ENCODE data around the gene POU6F1.
A peak's percentile ranks its signal among the peaks of the same experiment; 100 is the strongest.
"Not testable (repeated sequence)": the region's sequence is repeated elsewhere in the genome, so short reads cannot be mapped to it uniquely, and the experiment has no call there.

The POU6F1 gene

DNA sequence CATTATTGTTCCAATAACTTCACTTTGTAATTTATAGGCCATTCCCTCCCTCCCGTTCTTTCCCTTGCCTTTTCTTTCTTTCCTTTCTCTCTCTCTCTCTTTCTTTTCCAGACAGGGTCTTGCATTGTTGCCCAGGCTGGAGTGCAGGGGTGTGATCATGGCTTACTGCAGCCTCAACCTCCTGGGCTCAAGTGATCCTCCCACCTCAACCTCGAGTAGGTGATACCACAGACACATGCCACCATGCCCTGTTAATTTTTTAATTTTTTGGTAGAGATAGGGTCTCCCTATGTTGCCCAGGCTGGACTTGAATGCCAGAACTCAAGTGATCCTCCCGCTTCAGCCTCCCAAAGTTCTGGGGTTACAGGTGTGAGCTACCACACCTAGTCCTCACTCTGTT lies 6.8 kb upstream of the POU6F1 start:
- Histone ChIP-seq H3K9me3 (ENCODE audit: control insufficient read depth, low read length) (no peaks in the 10 kb centered on the region), H3K36me3 (ENCODE audit: control insufficient read depth, insufficient read depth, low read length) (no peaks in the 10 kb centered on the region), H2AFZ (no peak overlapping the region), H3K4me3 (ENCODE audit: low read depth, low read length) (no peak overlapping the region), H3K27me3 (ENCODE audit: control insufficient read depth, insufficient read depth, low read length) (no peaks in the 10 kb centered on the region), H3K9ac (no peak overlapping the region), H3K4me2 (ENCODE audit: low read length) (no peak overlapping the region), H3K4me1 (no peaks in the 10 kb centered on the region), H3K79me2 (peaks cover 3% of the 10 kb centered on the region), H3K27ac (no peak overlapping the region)
- TF ChIP-seq, protein P1, sequence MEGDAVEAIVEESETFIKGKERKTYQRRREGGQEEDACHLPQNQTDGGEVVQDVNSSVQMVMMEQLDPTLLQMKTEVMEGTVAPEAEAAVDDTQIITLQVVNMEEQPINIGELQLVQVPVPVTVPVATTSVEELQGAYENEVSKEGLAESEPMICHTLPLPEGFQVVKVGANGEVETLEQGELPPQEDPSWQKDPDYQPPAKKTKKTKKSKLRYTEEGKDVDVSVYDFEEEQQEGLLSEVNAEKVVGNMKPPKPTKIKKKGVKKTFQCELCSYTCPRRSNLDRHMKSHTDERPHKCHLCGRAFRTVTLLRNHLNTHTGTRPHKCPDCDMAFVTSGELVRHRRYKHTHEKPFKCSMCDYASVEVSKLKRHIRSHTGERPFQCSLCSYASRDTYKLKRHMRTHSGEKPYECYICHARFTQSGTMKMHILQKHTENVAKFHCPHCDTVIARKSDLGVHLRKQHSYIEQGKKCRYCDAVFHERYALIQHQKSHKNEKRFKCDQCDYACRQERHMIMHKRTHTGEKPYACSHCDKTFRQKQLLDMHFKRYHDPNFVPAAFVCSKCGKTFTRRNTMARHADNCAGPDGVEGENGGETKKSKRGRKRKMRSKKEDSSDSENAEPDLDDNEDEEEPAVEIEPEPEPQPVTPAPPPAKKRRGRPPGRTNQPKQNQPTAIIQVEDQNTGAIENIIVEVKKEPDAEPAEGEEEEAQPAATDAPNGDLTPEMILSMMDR (IDR thresholded peaks at IDR 0.05), result no peak

DNA sequence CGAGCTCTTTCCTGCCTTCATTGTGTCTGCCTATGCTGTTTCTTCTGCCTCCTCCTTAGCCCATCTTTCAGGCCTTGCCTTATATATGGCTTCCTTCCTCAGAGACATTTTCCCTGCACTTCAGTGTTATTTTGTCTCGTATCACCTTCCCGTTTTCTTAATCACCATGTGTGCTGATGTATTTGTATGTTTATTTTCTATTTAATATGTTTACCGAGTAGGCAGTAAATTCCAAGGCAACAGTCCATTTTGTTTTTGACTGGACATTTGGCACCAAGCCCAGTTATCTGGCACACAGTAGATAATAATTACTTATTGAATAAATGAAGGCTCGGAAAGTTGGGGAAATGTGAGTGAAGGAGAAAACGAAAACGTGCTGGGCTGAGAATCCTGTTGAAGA lies 4.6 kb upstream of the POU6F1 start:
- Histone ChIP-seq H3K4me2 (ENCODE audit: low read length) (no peak overlapping the region), H3K4me1 (peaks cover 4% of the 10 kb centered on the region), H3K27me3 (ENCODE audit: control insufficient read depth, insufficient read depth, low read length) (no peaks in the 10 kb centered on the region), H3K9me3 (ENCODE audit: control insufficient read depth, low read length) (no peaks in the 10 kb centered on the region), H3K79me2 (peaks cover 6% of the 10 kb centered on the region), H2AFZ (no peak overlapping the region), H3K9ac (no peak overlapping the region), H3K36me3 (ENCODE audit: control insufficient read depth, insufficient read depth, low read length) (no peaks in the 10 kb centered on the region), H3K4me3 (ENCODE audit: low read depth, low read length) (no peak overlapping the region), H3K27ac (no peak overlapping the region)
- TF ChIP-seq, protein P1 (IDR thresholded peaks at IDR 0.05), result no peak

GRCh38 chr12:51219857-51220256 lies 2.0 kb upstream of the POU6F1 start:
- not testable (repeated sequence) for H2AFZ ChIP-seq; H3K9me3 ChIP-seq (ENCODE audit: control insufficient read depth, low read length); H3K36me3 ChIP-seq (ENCODE audit: control insufficient read depth, insufficient read depth, low read length); H3K4me3 ChIP-seq (ENCODE audit: low read depth, low read length); H3K4me1 ChIP-seq; H3K27ac ChIP-seq; H3K79me2 ChIP-seq; H3K4me2 ChIP-seq (ENCODE audit: low read length); H3K27me3 ChIP-seq (ENCODE audit: control insufficient read depth, insufficient read depth, low read length); H3K9ac ChIP-seq

DNA sequence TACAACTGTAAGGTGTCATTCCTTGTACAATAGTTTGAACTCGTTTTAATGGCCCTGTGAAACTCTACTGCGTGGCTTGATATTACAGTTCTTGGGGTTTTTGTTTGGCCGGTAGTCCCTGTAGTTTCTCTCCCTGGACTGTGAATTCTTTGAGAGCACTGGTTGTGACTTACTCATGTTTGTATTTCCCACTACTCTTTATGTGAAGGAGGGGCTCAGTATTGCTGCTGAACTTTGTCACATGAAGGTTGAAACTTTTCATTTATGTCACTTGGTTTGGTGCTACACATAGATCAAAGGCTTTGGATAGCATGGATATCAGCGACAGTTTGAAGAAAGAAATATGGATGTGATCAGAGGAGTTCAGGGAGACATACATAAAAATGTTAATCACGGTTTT lies 1.5 kb upstream of the POU6F1 start:
- H2AFZ ChIP-seq, result peak overlapping the region; percentile 98
- H3K79me2 ChIP-seq, result peaks cover 6% of the 10 kb centered on the region
- TF ChIP-seq, protein P1 (IDR thresholded peaks at IDR 0.05), result no peak
- peak overlapping the region; percentile 92 for H3K9ac ChIP-seq
- peak overlapping the region; percentile 93 for H3K27ac ChIP-seq
- H3K9me3 ChIP-seq (ENCODE audit: control insufficient read depth, low read length), result no peaks in the 10 kb centered on the region
- peak overlapping the region; percentile 99 for H3K4me2 ChIP-seq (ENCODE audit: low read length)
- H3K4me3 ChIP-seq (ENCODE audit: low read depth, low read length), result peak overlapping the region; percentile 78
- no peaks in the 10 kb centered on the region for H3K27me3 ChIP-seq (ENCODE audit: control insufficient read depth, insufficient read depth, low read length)
- no peaks in the 10 kb centered on the region for H3K36me3 ChIP-seq (ENCODE audit: control insufficient read depth, insufficient read depth, low read length)
- H3K4me1 ChIP-seq, result peaks cover 4% of the 10 kb centered on the region

- H3K4me1 ChIP-seq, result peaks cover 4% of the 10 kb centered on the region
- TF ChIP-seq, protein P1 (IDR thresholded peaks at IDR 0.05), result no peak
Measured at GRCh38 chr12:51218607-51219161, 822 bp upstream of the POU6F1 start.

More at GRCh38 chr12:51218607-51219161, 822 bp upstream of the POU6F1 start:
- peak overlapping the region; percentile 98 for H2AFZ ChIP-seq
- no peaks in the 10 kb centered on the region for H3K9me3 ChIP-seq (ENCODE audit: control insufficient read depth, low read length)
- peak overlapping the region; percentile 99 for H3K4me2 ChIP-seq (ENCODE audit: low read length)
- no peaks in the 10 kb centered on the region for H3K27me3 ChIP-seq (ENCODE audit: control insufficient read depth, insufficient read depth, low read length)
- H3K4me3 ChIP-seq (ENCODE audit: low read depth, low read length), result peak overlapping the region; percentile 78
- H3K36me3 ChIP-seq (ENCODE audit: control insufficient read depth, insufficient read depth, low read length), result no peaks in the 10 kb centered on the region
- peak overlapping the region; percentile 92 for H3K9ac ChIP-seq
- peaks cover 6% of the 10 kb centered on the region for H3K79me2 ChIP-seq
- peak overlapping the region; percentile 93 for H3K27ac ChIP-seq
